Activated T-cell treated with anti-CD3 and anti-CD28 coated beads for 24 hours (primary cell): ENCODE data around the gene PLK3.
"Not testable (repeated sequence)": the region's sequence is repeated elsewhere in the genome, so short reads cannot be mapped to it uniquely, and the experiment has no call there.

Source experiments
- DNase-seq: peaks from one replicate; pipeline ENCODE4 v3.0.0-alpha.2; 2020; ENCODE audit warnings: low read depth

PLK3 gene

DNA sequence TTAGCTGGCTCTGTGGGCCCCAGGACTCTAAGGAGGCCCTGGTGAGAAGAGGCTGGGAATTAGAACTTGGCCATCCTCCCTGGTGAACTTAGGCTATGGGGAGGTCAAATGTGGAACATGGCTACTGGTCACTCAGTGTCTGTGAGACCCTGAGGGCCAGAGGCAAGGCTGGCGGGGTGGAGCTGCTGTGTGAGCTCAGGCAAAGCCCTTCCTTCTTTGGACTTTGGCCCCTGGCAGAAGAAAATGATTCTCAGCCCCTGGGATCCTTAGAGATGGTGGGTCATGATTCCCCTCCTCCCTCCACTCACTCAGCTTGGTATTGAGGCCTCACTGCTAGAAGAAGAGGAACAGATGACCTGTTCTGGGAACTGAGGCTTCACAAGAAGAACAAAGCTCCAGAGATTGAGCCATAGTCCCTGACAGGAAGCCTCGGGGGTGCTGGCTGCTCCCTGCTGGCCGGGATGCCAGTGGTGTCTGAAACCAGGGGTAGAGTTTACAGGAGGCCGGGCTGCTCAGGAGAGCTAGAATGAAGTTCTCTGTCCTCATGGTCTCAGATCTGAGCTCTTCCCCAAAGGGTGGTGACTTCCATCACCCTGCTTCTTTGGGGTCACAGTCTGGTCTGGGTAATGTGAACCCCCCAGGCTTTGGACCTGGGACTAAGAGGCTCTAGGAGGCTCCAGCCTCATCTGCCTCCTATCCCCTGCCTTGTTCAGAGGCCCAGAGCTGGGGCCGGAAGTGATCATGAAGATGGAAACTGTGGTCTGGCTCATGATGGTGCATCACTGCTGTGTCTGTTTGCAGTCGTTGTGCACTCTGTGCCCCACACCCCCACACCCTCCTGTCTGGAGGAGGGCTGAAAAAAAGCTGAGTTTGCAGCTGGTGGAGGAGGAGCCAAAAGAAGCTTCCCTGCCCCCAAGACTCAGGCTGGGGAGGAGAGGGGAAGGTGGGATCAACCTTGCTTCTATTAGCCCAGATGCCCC, 9.1 kb downstream of the PLK3 start:
- DNase-seq: peak; percentile 84

DNA sequence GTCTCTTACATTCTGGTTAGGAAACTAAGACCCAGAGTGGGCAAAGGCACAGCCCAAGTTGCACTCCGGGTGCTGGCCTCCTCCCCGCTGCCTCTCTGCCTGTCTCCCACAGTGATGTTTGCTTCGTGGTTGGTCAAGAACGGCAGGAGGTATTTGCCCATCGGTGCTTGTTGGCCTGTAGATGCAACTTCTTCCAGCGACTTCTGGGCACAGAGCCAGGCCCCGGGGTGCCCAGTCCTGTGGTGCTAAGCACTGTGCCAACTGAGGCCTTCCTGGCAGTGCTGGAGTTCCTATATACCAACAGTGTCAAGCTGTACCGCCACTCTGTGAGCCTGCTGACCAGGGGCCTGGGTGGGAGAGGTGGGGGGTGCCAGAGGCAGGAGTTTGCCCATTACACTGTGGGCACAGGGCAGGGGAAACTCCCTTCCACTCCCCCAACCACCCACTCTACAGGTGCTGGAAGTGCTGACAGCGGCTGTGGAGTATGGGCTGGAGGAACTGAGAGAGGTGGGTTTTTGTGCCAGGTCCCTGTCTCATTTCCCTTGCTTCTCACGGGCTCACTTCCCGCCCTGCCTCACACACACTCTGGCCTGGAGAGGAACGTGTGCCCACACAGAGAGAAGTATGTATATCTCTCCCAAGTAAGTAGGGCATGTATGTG, 10.1 kb downstream of the PLK3 start:
- DNase-seq: no peak

GRCh38 chr1:44810762-44811105, 10.6 kb downstream of the PLK3 start:
- not testable (repeated sequence) for DNase-seq

- no peak for DNase-seq
These were observed 11.1 kb downstream of the PLK3 start for GRCh38 chr1:44811234-44811633.

- no peak for DNase-seq
These were observed 12.8 kb downstream of the PLK3 start for GRCh38 chr1:44812822-44813543.

GRCh38 chr1:44815926-44816325, 15.7 kb downstream of the PLK3 start:
- not testable (repeated sequence) for DNase-seq

- no peak for DNase-seq
These were observed 17.1 kb downstream of the PLK3 start for GRCh38 chr1:44817307-44817706.

DNA sequence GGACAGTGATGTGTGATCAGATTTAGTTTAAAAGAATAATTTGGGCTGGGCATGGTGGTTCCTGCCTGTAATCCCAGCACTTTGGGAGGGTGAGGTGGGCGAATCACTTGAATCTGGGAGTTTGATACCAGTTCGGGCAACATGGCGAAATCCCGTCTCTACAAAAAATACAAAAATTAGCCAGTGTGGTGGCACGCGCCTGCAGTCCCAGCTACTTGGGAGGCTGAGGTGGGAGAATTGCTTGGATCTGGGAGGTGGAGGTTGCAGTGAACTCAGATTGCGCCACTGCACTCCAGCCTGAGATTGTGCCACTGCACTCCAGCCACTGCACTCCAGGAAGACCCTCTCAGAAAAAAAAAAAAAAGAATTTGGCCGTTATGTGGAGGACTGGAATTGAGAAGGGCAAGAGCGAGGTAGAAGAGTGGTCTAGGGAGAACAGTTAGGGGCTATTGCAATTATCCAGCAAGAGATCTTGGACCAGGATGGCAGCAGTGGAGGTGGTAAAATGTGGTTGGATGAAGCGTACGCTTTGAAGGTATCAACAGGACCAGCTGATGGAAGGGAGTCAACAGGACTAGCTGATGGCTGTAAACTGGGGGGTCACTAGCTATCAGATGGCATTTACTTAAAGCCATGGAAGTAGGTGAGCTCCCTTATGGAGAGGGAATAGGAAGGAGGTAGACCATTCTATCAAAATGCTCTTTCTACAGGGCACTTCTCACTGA, 17.8 kb downstream of the PLK3 start:
- DNase-seq: no peak

GRCh38 chr1:44819196-44819607, 19.0 kb downstream of the PLK3 start:
- no peak for DNase-seq

DNA sequence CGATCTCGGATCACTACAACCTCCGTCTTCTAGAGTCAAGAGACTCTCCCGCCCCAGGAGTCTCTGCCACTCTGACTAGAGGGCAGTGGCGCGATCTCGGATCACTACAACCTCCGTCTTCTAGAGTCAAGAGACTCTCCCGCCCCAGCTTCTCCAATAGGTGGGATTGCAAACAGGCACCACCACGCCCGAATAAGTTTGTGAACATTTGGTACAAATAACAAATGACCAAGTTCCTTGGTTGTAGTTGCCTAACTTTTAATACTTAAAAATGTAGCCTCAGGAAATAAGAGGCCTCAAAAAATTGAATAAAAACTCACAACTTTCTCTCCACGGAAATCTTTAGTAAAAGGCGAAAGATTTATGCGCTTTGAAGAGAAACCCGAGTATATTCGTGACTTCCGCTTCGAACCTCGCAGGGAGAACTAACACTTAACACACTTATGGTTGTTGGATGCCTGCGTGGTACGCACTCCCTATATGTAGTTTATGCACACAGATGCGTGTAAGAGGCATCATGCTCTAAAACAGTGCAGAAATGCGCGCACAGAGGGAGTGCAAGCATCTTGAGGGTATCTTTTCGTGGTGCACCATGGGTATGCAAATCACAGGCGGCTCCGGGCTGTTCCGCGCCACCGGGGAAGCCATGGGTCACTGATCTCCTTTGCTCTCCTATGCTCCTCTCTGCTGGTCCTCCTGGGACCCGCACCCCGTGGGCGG, 19.6 kb downstream of the PLK3 start:
- peak; percentile 82 for DNase-seq

DNA sequence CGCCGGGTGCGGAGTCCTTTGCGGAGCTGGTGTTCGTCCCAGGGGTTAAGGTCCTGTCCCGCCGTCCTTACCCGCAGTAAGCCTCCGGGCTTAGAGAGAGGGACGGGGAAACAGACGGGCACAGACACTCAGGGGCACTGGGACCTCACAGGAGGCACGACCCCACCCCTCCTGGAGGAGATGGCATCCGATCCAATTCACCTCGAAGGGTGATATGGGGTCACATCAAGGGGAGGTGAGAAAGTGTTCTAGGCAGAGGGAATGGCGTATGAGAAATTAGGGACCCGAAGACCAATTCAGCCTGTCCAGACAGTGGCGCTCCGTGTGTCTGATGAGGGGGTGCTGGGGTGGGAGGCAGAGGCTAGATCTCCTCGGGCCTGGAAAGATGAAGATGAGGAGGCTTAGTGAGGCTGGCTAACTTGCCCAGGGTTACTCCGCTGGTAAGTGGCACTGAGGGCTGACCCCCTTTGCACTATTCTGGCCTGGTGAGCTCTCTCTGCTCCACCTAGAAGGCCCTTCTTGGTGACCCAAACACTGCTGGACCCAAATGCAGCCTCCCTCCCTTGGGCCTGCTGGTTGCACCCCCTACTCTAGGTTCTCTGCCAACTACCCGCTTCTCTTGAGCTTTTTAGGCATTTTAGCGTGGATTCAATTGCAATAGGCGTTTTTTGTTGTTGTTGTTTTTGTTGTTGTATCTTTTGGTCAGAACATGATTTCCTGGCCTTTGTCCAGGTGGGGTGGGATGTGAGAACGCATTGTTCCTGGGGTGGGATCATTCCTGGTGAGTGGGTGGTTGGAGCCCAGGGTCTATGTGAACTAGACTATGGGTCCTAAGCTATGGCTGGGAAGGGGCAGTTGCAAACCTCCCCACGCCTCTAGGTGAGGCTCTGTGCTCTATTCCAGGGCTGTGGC, 20.4 kb downstream of the PLK3 start:
- DNase-seq: no peak

DNA sequence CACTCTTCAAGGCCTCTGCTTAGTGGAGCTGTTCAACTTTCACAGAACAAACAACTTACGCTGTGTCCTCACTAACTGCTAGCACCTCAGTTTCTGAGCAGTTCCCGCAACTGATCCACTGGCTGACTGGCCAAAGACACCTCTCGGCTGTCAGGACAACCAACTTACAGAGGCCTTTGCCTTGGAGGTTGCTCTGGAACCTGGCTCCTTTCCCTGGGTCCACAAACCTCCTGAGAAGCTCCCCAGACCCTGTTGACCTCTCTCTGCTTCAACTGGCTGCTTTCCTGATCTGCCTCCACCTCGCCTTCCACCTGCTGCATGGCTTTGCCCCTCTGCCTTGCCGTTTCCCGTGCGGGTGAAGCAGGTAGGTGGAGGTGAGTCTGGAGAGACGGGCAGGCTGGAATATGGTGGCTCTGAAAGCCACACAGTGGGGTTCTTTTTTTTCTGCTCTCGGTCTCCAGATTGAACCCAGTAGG, 21.1 kb downstream of the PLK3 start:
- DNase-seq: no peak

GRCh38 chr1:44822131-44822701, 22.0 kb downstream of the PLK3 start:
- no peak for DNase-seq

- no peak for DNase-seq
These were observed 22.8 kb downstream of the PLK3 start for GRCh38 chr1:44822981-44823451.

- DNase-seq: not testable (repeated sequence)
These were observed 24.2 kb downstream of the PLK3 start for GRCh38 chr1:44824392-44824791.

- DNase-seq: no peak
These were observed 26.4 kb downstream of the PLK3 start for GRCh38 chr1:44826375-44827196.

- no peak for DNase-seq
These were observed 27.2 kb downstream of the PLK3 start for GRCh38 chr1:44827197-44828002.
